IPS DF 19.7 (cell line): ENCODE results near the gene MUC5AC.

Source experiments
- DNase-seq: peaks from one replicate; pipeline ENCODE4 v3.0.0-alpha.2; 2013; ENCODE audit warnings: low read depth, low spot score

The MUC5AC gene

GRCh38 chr11:1121813-1122663, 35.7 kb upstream of the MUC5AC start:
- no peak for DNase-seq

GRCh38 chr11:1122664-1123002, 35.1 kb upstream of the MUC5AC start:
- no peak for DNase-seq

GRCh38 chr11:1123970-1124369, 33.8 kb upstream of the MUC5AC start:
- DNase-seq, result no peak

- no peak for DNase-seq
Observed at GRCh38 chr11:1125803-1126202, 31.9 kb upstream of the MUC5AC start.

GRCh38 chr11:1126491-1126926, 31.2 kb upstream of the MUC5AC start:
- DNase-seq, result no peak

- no peak for DNase-seq
Observed at GRCh38 chr11:1126935-1127663, 30.7 kb upstream of the MUC5AC start.

- no peak for DNase-seq
Observed at GRCh38 chr11:1127664-1128162, 30.0 kb upstream of the MUC5AC start.

GRCh38 chr11:1128311-1129142, 29.2 kb upstream of the MUC5AC start:
- no peak for DNase-seq

GRCh38 chr11:1129143-1129610, 28.6 kb upstream of the MUC5AC start:
- DNase-seq, result no peak

- no peak for DNase-seq
Observed at GRCh38 chr11:1129611-1130160, 28.1 kb upstream of the MUC5AC start.

- DNase-seq, result no peak
Observed at GRCh38 chr11:1130276-1131032, 27.3 kb upstream of the MUC5AC start.

GRCh38 chr11:1131033-1131911, 26.5 kb upstream of the MUC5AC start:
- DNase-seq, result no peak

GRCh38 chr11:1134848-1135445, 22.8 kb upstream of the MUC5AC start:
- no peak for DNase-seq

GRCh38 chr11:1138097-1138496, 19.7 kb upstream of the MUC5AC start:
- no peak for DNase-seq

GRCh38 chr11:1139441-1140083, 18.2 kb upstream of the MUC5AC start:
- no peak for DNase-seq

GRCh38 chr11:1140642-1141490, 16.9 kb upstream of the MUC5AC start:
- no peak for DNase-seq

GRCh38 chr11:1146365-1146764, 11.4 kb upstream of the MUC5AC start:
- DNase-seq, result no peak

- no peak for DNase-seq
Observed at GRCh38 chr11:1147792-1148191, 10.0 kb upstream of the MUC5AC start.
